AG09319 (cell line): ENCODE results near the gene NRROS.
"Not testable (repeated sequence)": the region's sequence is repeated elsewhere in the genome, so short reads cannot be mapped to it uniquely, and the experiment has no call there.

Experiments used
- DNase-seq: peaks from one replicate; pipeline ENCODE4 v3.0.0-alpha.2; 2010; ENCODE audit warnings: low read depth; ENCODE audit errors: extremely low read depth
- TF ChIP-seq, protein P1 (sequence below): IDR thresholded peaks from 2 replicates; pipeline ENCODE4 v1.5.1; 2011; ENCODE audit warnings: low read depth, mild to moderate bottlenecking, inconsistent platforms, low read length, moderate library complexity

NRROS gene

GRCh38 chr3:196634829-196635228, 4.7 kb upstream of the NRROS start:
- no peak for DNase-seq
- TF ChIP-seq, protein P1, sequence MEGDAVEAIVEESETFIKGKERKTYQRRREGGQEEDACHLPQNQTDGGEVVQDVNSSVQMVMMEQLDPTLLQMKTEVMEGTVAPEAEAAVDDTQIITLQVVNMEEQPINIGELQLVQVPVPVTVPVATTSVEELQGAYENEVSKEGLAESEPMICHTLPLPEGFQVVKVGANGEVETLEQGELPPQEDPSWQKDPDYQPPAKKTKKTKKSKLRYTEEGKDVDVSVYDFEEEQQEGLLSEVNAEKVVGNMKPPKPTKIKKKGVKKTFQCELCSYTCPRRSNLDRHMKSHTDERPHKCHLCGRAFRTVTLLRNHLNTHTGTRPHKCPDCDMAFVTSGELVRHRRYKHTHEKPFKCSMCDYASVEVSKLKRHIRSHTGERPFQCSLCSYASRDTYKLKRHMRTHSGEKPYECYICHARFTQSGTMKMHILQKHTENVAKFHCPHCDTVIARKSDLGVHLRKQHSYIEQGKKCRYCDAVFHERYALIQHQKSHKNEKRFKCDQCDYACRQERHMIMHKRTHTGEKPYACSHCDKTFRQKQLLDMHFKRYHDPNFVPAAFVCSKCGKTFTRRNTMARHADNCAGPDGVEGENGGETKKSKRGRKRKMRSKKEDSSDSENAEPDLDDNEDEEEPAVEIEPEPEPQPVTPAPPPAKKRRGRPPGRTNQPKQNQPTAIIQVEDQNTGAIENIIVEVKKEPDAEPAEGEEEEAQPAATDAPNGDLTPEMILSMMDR: no peak

- no peak for DNase-seq
- TF ChIP-seq, protein P1: no peak
Measured at GRCh38 chr3:196636369-196637349, 2.8 kb upstream of the NRROS start.

DNA sequence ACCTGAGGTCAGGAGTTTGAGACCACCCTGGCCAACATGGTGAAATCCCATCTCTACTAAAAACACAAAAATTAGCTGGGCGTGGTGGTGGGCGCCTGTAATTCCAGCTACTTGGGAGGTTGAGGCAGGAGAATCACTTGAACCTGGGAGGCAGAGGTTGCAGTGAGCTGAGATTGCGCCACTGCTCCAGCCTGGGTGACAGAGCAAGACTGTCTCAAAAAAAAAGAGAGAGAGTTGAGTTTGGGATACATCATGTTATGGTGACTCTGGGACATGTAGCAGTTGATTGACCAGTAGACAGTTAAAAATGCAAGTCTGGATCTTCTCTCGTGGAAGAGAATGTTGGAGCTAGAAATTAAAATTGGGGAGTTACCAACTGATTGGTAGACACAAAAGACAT, 1.6 kb upstream of the NRROS start:
- not testable (repeated sequence) for DNase-seq

GRCh38 chr3:196638861-196639482, 522 bp upstream of the NRROS start:
- TF ChIP-seq, protein P1: no peak
- DNase-seq: no peak

DNA sequence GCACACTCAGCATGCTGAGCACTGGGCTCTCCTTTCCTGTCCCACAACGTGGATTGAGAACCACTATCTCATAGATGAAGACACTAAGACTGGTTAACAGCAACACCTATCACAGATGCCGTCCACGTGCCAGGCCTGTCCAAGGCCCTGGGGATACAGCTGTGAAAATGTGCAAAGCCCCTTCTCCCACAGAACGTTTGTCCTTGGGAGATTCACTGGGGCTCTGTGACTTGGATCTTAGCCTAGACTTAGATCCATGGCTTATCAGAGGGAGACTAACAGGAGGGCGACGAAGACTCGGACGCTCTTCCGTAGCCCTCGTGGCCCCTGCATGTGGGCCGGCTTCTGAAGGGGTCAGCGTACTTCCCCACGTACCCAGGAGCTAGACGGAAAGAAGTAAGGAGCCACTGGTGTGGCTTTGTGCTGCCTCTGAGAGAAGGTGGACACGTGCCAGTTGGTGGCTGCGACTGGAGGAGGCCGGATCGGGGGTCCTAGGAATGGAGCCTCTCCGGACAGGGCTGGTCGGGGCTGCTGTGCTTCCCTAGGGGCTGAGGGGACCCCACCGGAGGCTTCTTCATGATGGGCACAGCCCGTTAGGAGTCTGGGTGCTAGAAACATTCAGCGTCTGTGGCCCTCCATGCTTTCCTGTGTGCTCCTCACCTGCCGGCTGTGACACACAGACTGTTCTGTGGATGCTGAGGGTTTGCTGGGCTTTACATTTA, 964 bp downstream of the NRROS start:
- TF ChIP-seq, protein P1: no peak
- no peak for DNase-seq

GRCh38 chr3:196641333-196642054, 2.0 kb downstream of the NRROS start:
- TF ChIP-seq, protein P1: no peak

DNA sequence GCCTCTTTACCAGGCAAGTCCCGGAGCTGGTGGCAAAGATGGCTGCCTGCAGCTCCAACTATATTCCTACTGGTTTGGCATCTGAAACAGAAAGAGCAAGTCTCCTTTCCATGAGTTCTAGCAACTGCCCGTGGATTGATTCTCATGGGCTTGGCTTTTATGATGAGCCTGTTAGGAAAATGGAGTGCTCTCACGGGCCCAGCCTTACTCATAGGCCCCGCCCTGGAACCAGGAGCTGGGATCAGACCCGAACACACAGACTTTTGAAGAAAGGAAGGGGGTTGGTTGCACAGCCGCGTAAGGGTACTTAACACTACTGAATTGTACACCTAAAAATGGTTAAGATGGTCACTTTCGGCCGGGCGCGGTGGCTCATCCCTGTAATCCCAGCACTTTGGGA, 2.9 kb downstream of the NRROS start:
- TF ChIP-seq, protein P1: no peak

More at GRCh38 chr3:196641333-196642054, 2.0 kb downstream of the NRROS start:
- no peak for DNase-seq

More for the DNA sequence above, 2.9 kb downstream of the NRROS start:
- no peak for DNase-seq
